HG03558 (cell line): ENCODE data around the gene SGTB.

Experiments used
- ATAC-seq: cut with Tn5 transposase; IDR thresholded peaks from one replicate; pipeline ENCODE4 v1.9.1; 2021; ENCODE audit warnings: moderate number of reproducible peaks; ENCODE audit not compliant: unreplicated experiment; ENCODE audit errors: extremely low read depth

SGTB gene, protein sequence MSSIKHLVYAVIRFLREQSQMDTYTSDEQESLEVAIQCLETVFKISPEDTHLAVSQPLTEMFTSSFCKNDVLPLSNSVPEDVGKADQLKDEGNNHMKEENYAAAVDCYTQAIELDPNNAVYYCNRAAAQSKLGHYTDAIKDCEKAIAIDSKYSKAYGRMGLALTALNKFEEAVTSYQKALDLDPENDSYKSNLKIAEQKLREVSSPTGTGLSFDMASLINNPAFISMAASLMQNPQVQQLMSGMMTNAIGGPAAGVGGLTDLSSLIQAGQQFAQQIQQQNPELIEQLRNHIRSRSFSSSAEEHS

DNA sequence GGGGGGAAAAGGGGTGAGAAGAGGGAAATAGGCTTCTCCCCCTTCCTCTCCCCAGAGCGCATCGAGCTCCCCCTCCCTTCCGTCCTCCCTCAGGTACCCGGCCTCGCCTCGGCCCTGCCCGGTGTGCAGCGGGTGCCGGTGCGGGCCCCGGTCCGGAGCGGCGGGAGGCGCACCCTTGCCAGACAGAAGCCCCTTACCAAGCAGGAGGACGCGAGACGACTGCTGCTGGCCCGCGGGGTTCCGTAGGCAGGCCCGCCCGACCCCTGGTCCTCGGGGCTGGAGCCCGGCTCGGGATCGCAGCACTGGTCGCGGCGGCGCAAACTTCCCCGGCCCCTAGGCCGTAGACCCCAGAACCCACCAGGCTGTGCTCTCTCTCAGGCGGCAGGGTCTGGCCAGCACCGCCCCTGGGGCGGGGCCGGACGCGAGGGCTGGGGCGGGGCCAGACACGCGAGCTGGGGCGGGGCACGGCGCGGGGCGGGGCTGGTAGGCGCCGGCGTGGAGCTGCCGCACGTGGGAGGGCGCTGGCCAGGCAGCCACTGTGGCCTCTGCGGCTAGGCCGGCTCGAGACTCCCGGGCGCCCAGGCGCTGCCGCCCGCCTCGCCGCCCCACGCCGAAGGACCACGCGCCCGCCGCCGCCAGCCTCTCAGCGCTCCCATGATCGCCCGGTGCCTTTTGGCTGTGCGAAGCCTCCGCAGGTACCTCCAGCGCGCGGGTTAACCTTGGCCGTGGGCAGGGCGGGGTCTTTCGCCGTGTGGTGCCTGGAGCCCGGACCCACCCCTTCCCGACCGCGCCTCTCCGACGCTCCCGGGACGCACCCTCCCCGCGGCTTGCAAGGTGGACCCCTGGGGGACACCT lies at the start of gene SGTB, which contains the start of gene NLN:
Gene SGTB (minus strand): TSS at position 390 of the 855 bp plus-strand sequence. CDS start 1,302 bp downstream, outside the sequence.
Gene NLN (plus strand): TSS at position 486 of the 855 bp plus-strand sequence. CDS start 169 bp downstream, at position 655.
- peak; percentile 61 for ATAC-seq

DNA sequence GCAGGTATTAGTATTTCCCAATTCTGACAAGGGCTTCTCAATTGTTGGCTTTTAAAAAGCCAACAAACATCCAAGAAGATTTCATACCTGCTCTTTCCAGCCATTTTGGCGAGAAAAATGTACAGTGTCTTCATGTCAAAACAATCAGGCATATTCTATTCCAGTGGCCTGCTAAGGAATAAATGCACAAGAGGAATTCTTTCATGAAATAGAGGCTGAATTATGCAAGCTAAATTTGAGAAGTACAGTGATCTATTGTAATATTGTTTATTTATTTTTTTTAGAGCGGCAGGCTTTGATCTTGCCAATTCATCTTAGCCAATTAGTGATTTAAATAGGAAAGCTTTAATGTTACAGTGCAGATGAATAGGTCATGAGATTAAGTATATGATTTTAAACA lies 49.4 kb upstream of the SGTB start:
- no peak for ATAC-seq

DNA sequence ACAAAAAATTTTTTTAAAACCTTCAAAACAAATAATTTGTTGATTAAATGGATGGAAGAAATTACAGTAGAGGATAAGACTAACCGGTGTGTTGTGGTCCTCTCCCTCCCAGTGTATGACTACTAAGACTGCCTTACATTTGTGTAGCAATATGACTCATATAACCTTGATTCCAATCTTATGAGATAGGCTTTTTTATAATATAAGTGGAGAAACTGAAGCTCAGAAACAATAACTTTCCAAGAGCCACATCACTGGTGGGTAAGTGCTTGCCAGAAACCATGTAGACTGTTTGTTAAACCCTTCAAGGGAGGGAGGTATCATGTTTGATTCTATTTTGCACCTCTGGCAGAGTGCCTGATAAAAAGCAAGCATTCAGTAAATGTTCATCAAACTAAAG lies 47.6 kb upstream of the SGTB start:
- ATAC-seq: no peak

DNA sequence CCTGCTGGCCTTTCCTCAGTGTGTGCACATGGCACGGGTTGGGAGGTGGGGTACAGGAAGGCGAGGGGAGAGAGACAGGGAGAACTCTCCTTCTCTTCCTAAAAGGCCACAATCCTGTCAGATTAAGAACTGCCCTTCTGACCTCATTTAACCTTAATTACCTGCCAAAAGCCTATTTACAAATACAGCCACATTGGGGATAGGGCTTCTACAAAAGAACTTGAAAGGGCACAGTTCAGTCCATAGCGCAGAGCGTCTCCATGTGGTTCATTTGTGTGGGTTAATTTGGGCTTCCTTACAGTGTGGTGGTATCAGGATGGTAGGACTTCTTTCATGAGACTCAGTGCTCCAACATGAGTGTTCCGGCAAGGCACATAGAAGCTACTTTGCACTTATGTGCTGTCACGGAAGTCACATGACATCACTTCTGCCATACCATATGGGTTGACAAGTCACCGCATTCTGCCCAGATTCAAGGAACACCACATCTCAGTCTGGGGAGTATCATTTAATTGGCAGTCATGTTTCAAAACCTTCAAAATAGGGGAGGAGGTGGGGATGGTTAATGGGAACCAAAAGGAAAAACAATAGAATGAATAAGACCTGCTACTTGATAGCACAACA lies 46.9 kb upstream of the SGTB start:
- ATAC-seq: no peak

DNA sequence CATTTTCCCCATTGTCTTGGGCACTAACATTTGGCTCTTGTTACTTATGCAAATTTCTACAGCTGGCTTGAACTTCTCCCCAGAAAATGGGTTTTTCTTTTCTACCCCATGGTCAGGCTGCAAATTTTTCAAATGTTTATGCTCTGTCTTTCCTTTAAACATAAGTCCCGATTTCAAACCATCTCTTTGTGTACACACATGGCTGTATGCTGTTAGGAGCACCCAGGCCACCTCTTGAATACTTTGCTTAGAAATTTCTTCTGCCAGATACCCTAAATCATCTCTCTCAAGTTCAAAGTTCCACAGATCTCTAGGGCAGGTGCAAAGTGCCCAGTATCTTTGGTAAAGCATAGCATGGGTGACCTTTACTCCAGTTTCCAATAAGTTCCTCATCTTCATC lies 45.7 kb upstream of the SGTB start:
- ATAC-seq: no peak

DNA sequence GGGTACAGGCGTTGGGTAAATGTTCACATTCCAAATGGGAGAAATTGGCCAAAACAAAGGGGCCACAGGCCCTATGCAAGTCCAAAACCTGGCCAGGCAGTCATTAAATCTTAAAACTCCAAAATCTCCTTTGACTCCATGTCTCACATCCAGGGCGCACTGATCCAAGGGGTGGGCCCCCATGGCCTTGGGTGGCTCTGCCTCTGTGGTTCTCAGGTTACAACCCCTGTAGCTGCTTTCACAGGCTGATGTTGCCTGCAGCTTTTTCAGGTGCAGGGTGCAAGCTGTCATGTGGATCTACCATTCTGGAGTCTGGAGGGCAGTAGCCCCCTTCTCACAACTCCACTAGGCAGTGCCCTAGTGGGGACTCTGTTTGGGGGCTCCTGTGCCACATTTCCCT lies 44.9 kb upstream of the SGTB start:
- no peak for ATAC-seq

DNA sequence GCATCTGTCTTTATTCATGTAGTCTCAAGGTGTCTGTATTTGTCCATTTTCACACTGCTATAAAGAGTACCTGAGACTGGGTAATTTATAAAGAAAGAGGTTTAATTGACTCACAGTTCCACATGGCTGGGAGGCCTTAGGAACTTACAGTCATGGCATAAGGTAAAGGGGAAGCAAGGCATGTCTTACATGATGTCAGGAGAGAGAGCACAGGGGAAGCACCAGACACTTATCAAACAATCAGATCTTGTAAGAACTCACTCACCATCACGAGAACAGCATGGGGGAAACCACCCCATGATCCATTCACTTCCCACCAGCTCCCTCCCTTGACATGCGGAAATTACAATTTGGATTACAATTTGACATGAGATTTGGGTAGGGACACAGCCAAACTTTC lies 44.3 kb upstream of the SGTB start:
- no peak for ATAC-seq

DNA sequence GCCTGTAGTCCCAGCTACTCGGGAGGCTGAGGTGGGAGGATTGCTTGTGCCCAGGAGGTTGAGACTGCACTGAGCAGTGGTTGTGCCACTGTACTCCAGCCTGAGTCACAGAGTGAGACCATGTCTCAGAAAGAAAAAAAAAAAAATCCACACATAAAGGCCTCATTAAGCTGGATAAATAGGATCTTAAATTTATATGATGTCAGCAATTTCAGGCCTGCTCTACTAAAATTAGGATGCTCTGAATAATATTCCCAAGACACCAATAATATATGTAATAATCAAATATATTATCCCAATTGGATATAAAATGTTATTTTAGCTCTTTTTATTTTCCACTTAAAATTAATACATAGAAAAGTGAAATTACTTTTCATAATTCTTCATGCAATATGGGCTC lies 43.7 kb upstream of the SGTB start:
- no peak for ATAC-seq

DNA sequence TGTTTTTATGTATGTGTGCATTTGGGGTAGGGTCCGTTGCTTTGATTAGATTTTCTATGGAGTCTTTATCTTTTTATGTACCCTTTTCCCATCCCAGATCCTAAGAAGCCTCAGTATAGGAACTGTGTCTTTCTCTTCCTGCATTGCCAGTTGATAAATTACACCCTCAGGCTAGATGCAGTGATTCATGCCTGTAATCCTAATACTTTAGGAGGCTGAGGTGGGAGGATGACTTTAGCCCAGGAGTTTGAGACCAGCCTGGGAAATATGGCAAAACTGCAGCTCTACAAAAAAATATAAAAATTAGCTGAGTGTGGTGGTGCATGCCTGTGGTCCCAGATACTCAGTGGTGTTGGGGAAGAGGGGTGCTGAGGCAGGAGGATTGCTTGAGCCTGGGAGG lies 40.3 kb upstream of the SGTB start:
- no peak for ATAC-seq

DNA sequence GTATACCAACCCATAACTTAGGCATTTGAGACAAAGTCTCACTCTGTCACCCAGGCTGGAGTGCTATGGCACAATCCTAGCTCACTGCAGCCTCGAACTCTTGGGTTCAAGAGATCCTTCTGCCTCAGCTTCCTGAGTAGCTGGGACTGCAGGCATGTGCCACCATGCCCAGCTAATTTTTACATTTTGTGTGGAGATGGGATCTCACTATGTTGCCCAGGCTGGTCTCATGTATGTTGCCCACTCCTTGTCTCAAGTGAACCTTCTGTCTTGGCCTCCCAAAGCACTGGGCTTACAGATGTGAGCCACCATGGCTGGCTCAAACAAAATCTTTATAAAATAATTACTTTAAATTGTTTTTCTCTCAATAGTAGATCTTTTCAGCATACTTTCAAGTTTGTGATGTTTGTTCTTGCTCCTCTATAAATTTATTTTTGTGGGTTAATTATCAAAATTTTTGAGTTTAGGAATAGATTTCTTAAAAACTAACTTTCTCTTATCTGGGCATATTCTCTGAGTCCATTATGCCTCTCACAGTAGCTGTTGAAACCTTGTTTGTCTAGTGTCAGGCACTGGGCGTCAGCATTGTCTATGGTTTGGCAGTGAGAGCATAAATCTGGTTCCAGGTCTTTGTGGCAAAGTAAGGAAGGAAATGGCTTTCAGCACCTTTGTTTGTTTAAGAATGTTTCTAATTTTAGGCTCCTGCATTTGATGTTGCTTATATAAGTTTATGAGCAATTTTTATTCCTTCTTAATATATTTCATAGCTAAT lies 38.8 kb upstream of the SGTB start:
- no peak for ATAC-seq

DNA sequence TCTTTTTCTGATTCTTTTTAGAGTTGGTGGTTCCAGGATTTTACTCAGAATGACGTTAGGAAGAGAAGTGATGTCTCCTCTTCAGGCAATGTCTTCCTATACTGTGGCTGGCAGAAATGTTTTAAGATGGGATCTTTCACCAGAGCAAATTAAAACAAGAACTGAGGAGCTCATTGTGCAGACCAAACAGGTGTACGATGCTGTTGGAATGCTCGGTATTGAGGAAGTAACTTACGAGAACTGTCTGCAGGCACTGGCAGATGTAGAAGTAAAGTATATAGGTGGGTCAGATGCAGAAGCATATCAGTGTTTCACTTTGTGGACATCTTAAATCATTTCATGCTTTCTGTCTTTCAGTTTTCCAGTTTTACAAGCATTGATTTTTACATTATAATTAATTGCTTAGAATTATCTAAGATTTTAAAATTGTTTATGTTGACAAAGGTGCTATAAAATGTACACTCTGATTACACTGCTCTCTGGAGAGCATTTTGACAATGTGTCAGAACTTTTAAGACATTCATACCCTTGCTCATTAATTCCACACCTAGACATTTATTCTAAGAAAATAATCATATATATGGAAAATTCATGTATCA lies 36.7 kb upstream of the SGTB start:
- no peak for ATAC-seq

DNA sequence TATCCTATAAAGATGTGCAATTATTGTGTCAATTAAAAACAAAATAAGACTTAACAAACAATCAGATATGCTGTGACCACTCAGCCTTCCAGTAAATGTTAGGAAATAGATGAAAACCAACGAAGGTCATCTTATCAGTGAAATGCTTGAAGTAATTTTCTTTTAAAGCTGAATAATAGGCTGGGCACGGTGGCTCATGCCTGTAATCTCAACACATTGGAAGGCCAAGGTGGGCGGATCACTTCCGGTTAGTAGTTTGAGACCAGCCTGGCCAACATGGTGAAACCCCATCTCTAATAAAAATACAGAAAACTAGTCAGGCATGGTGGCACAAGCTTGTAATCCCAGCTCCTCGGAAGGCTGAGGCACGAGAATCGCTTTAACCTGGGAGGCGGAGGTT lies 31.3 kb upstream of the SGTB start:
- ATAC-seq: no peak

DNA sequence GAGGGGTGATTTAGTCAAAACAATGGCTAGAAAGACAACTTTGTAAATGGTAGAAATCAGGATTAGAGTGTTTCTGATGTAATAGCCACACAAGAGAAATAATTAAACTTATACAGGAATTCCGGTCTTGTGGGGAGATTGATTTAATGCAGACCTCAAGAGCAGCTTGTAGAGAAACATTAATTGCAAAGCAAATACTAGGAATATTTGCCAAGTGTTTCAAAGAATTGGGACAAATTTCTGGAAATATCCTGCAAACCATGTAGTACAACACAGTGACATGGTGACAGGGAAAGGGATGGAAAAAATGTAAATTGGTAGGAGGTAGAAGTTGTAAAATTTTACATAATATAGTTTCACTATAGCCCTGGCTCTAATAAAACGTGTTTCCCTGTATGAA lies 29.0 kb upstream of the SGTB start:
- no peak for ATAC-seq

DNA sequence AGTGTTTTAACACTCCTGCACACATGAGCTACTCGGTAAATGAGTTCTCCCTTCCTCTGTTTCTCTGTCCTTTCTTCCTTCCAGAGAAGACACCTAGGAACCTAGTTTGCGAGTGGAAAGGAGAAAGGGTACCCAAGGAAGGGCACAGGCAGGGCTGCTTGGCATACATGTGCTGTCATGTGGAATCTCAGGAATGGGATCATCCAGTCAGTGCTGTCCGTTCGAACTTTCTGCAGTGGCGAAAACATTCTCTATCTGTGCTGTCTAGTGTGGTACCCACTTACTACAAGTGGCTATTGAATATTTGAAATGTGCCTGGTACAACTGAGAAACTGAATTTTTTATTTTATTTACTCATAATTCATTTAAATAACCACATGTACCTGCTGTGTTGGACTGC lies 28.0 kb upstream of the SGTB start:
- no peak for ATAC-seq

DNA sequence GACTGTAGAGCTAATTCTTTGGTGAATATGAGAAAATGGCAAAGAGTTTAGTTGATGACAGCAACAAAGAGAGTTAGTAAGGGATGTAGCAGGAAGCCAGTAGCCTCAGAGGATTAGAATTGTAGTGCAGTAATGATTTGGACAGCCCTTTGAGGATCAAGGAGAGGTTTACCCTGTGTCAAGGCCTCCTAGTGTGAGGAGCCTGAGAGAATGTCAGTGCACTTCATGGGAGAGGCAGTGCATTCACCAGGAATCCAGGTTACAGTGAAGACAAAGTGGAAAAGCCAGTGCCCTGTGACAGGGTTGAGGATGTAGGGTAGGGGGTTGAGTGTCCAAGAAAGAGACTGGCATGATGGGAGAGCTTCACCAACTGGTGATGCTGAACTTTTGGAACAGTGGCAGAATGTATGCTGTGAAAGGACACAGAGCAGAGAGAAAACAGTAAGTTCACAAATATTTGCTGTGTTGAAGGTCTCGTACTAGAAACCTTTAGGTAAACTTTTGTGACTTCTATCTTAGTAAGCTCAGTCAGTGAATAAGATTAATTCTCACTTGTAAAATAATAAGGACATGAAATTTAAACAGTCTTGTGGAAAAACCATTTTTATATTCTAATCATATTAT lies 27.4 kb upstream of the SGTB start:
- ATAC-seq: no peak

DNA sequence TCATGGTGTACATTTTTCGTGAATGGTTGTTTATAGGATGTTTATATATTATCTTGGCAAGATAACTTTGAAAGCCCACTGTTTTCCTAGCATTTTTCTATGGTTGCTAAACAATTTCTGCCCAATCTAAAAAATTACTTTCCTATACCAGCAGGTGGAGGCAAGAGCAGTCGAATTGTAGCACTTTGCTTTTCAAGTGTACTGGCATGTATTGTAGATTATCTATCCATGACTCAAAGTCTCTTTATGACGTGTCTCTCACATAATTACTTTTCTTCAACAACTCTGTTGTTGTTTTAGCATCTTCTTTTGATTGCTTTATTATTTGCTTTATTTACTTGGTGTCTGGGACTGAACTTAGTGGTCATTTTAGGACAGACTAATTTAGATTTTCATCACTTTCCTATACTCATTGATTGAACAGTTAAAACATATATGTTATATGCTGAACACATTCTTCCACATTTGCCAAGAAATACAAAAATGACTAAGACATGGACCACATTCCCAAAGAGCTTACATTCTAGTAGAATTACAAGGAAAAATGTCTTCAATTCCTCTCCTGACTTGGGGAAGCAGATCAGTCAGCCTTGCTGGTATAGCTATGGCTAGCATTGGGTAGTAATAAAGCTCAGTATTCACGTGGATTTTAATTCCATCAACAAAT lies 20.8 kb upstream of the SGTB start:
- ATAC-seq: peak; percentile 77

DNA sequence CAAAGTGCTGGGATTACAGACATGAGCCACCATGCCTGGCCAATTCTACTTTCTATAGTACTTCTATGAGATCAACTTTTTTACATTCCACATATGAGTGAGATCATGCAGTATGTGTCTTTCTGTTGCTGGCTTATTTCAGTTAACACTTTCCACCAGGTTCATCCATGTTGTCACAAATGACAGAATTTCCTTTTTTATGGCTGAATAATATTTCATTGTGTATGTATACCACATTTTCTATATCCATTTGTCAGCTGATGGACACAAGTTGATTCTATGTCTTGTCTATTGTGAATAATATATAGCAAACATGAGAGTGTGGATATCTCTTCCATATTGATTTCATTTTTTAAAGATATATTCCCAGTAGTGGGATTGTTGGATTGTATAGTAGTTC lies 17.3 kb upstream of the SGTB start:
- ATAC-seq: no peak

DNA sequence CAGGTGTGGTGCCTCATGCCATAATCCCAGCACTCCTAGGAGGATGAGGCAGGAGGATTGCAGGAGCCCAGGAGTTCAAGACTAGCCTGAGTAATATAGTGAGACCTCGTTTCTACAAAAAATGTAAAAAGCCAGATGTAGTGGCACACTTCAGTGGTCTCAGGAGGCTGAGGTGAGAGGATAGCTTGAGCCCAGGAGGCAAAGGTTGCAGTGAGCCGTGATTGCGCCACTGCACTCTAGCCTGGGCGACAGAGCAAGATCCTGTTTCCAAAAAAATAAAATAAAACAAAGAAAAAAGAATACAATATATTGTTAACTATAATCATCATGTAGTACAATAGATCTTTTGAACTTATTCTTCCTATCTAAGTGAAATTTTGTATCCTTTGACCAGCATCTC lies 16.4 kb upstream of the SGTB start:
- no peak for ATAC-seq

DNA sequence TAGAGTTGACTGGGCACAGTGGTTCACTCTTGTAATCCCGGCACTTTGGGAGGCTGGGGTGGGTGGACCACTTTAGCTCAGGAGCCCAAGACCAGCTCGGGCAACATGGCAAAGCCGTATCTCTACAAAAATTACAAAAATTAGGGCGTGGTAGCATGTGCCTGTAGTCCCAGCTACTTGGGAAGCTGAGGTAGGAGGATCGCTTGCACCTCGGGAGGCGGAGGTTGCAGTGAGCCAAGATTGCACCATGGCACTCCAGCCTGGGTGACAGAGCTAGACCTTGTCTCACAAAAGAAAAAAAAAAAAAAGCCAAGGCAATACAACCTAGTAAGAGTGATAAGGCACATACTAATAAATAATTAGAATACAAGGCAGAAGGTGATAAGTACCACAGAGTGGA lies 15.9 kb upstream of the SGTB start:
- no peak for ATAC-seq
